ENCODE measurements around the gene LRRC8D. TPM values are rescaled to one million over a fixed set of nuclear protein-coding genes. Genes with fewer than 3 reads are reported as not detected.
"Not testable (repeated sequence)": the region's sequence is repeated elsewhere in the genome, so short reads cannot be mapped to it uniquely, and the experiment has no call there.

The LRRC8D gene
- total RNA-seq, 1 donor from 2014 or later: 33.9 TPM

DNA sequence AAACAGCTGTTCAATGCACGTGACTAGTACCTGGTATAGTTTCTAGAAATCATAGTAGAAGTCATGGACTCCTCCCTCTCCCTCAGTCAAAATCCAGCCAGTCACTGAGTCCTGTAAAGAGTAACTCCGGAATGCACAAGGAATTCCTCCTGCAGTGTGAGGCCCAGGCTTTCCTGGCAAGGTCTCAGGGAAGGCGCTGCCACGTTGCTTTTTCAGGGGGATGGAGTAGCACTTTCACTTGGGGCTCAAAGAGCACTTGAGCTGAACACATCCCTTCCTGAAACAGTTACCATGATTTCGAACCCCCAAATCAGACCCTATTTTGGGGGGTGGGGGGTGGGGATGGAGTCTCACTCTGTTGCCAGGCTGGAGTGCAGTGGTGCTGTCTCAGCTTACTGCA, 26.4 kb upstream of the LRRC8D start:
- Mint-ChIP-seq H3K36me3 (ENCODE audit: low read depth, unreplicated experiment) (no peaks in the 10 kb centered on the region), H3K4me3 (ENCODE audit: unreplicated experiment) (no peak overlapping the region), H3K27me3 (ENCODE audit: unreplicated experiment) (peaks cover 2% of the 10 kb centered on the region), H3K9me3 (ENCODE audit: unreplicated experiment) (no peaks in the 10 kb centered on the region), H3K4me1 (ENCODE audit: unreplicated experiment) (peaks cover 1% of the 10 kb centered on the region), H3K27ac (ENCODE audit: unreplicated experiment) (no peak overlapping the region)
- peak; percentile 18 for DNase-seq (ENCODE audit: low spot score)
- TF ChIP-seq, protein P1, sequence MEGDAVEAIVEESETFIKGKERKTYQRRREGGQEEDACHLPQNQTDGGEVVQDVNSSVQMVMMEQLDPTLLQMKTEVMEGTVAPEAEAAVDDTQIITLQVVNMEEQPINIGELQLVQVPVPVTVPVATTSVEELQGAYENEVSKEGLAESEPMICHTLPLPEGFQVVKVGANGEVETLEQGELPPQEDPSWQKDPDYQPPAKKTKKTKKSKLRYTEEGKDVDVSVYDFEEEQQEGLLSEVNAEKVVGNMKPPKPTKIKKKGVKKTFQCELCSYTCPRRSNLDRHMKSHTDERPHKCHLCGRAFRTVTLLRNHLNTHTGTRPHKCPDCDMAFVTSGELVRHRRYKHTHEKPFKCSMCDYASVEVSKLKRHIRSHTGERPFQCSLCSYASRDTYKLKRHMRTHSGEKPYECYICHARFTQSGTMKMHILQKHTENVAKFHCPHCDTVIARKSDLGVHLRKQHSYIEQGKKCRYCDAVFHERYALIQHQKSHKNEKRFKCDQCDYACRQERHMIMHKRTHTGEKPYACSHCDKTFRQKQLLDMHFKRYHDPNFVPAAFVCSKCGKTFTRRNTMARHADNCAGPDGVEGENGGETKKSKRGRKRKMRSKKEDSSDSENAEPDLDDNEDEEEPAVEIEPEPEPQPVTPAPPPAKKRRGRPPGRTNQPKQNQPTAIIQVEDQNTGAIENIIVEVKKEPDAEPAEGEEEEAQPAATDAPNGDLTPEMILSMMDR (IDR thresholded peaks at IDR 0.05; ENCODE audit: unreplicated experiment): no peak

GRCh38 chr1:89795571-89795970, 25.3 kb upstream of the LRRC8D start:
- DNase-seq (ENCODE audit: low spot score); H3K27ac Mint-ChIP-seq (ENCODE audit: unreplicated experiment); H3K4me3 Mint-ChIP-seq (ENCODE audit: unreplicated experiment); H3K36me3 Mint-ChIP-seq (ENCODE audit: low read depth, unreplicated experiment); H3K4me1 Mint-ChIP-seq (ENCODE audit: unreplicated experiment); H3K9me3 Mint-ChIP-seq (ENCODE audit: unreplicated experiment); H3K27me3 Mint-ChIP-seq (ENCODE audit: unreplicated experiment): not testable (repeated sequence)

DNA sequence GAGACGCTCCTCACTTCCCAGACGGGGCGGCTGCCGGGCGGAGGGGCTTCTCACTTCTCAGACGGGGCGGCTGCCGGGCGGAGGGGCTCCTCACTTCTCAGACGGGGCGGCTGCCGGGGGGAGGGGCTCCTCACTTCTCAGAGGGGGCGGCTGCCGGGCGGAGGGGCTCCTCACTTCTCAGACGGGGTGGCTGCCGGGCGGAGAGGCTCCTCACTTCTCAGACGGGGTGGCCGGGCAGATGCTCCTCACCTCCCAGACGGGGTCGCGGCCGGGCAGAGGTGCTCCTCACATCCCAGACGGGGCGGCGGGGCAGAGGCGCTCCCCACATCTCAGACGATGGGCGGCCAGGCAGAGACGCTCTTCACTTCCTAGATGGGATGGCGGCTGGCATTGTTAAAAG, 23.0 kb upstream of the LRRC8D start:
- H3K27ac Mint-ChIP-seq (ENCODE audit: unreplicated experiment); H3K9me3 Mint-ChIP-seq (ENCODE audit: unreplicated experiment); H3K4me3 Mint-ChIP-seq (ENCODE audit: unreplicated experiment); H3K4me1 Mint-ChIP-seq (ENCODE audit: unreplicated experiment); DNase-seq (ENCODE audit: low spot score); H3K27me3 Mint-ChIP-seq (ENCODE audit: unreplicated experiment); H3K36me3 Mint-ChIP-seq (ENCODE audit: low read depth, unreplicated experiment): not testable (repeated sequence)

- TF ChIP-seq, protein P1 (IDR thresholded peaks at IDR 0.05; ENCODE audit: unreplicated experiment): no peak
- H3K36me3 Mint-ChIP-seq (ENCODE audit: low read depth, unreplicated experiment): no peaks in the 10 kb centered on the region
- H3K4me3 Mint-ChIP-seq (ENCODE audit: unreplicated experiment): no peak overlapping the region
- DNase-seq (ENCODE audit: low spot score): no peak
- H3K27me3 Mint-ChIP-seq (ENCODE audit: unreplicated experiment): peaks cover 5% of the 10 kb centered on the region
- no peaks in the 10 kb centered on the region for H3K9me3 Mint-ChIP-seq (ENCODE audit: unreplicated experiment)
- H3K4me1 Mint-ChIP-seq (ENCODE audit: unreplicated experiment): peaks cover 8% of the 10 kb centered on the region
- H3K27ac Mint-ChIP-seq (ENCODE audit: unreplicated experiment): no peak overlapping the region
Measured at GRCh38 chr1:89799495-89799894, 21.3 kb upstream of the LRRC8D start.

DNA sequence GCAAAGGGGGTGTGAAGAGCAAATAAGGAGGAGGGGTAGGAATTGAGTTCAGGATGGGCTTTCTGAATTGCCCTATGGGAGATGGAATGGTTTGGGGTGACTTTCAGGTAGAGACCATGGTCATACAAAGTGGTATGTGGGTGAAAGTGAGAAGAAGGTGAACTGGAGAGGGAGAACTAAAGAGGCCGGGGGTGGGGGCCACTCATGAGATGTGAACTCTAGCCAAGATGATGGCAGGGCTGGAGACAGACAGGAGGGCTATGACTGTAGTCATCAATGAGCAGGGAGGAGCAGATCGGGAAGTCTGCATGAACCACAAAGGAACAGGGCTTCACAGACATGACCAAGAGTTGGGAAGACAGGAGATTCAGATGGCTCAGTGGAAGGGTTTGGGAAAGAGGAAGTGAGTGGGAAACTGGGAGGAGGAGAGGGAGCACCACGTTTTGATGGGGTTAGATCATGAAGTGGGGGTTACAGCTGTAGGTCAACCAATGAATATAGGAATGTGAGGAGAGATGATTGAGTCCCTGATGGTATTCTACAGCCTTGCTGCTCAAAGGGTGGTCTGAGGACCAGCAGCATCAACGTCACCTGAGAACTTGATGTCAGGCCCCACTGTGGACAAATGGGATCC, 20.7 kb upstream of the LRRC8D start:
- no peak overlapping the region for H3K27ac Mint-ChIP-seq (ENCODE audit: unreplicated experiment)
- H3K36me3 Mint-ChIP-seq (ENCODE audit: low read depth, unreplicated experiment): no peaks in the 10 kb centered on the region
- peaks cover 8% of the 10 kb centered on the region for H3K4me1 Mint-ChIP-seq (ENCODE audit: unreplicated experiment)
- peaks cover 5% of the 10 kb centered on the region for H3K27me3 Mint-ChIP-seq (ENCODE audit: unreplicated experiment)
- TF ChIP-seq, protein P1 (IDR thresholded peaks at IDR 0.05; ENCODE audit: unreplicated experiment): no peak
- H3K4me3 Mint-ChIP-seq (ENCODE audit: unreplicated experiment): no peak overlapping the region
- no peak for DNase-seq (ENCODE audit: low spot score)
- H3K9me3 Mint-ChIP-seq (ENCODE audit: unreplicated experiment): no peaks in the 10 kb centered on the region

DNA sequence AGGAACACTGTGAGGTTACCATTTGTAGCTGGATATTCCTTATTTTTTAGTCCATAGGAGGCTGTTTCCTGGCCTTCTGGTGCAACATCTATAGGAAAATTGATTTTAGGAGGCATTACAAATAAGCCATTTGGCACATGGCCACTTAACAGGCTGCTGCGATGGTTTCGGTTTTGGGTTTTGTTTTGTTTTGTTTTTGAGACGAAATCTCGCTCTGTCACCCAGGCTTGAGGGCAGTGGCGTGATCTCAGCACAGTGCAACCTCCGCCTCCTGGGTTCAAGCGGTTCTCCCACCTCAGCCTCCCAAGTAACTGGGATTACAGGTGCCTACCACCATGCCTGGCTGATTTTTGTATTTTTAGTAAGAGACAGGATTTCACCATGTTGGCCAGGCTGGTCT, 20.1 kb upstream of the LRRC8D start:
- no peak for DNase-seq (ENCODE audit: low spot score)
- Mint-ChIP-seq H3K27ac (ENCODE audit: unreplicated experiment) (no peak overlapping the region), H3K4me1 (ENCODE audit: unreplicated experiment) (peaks cover 8% of the 10 kb centered on the region), H3K27me3 (ENCODE audit: unreplicated experiment) (peaks cover 5% of the 10 kb centered on the region), H3K9me3 (ENCODE audit: unreplicated experiment) (no peaks in the 10 kb centered on the region), H3K4me3 (ENCODE audit: unreplicated experiment) (no peak overlapping the region), H3K36me3 (ENCODE audit: low read depth, unreplicated experiment) (no peaks in the 10 kb centered on the region)
- TF ChIP-seq, protein P1 (IDR thresholded peaks at IDR 0.05; ENCODE audit: unreplicated experiment): no peak

Data from endothelial cell (in vitro differentiated cells).